Osteoblast (primary cell): ENCODE measurements around the gene ERMARD. TPM values are rescaled to one million over a fixed set of nuclear protein-coding genes. Genes with fewer than 3 reads are reported as not detected.

Experiments used
- DNase-seq: peaks from one replicate; pipeline ENCODE4 v3.0.0; 2011; ENCODE audit warnings: low spot score, mixed read lengths; ENCODE audit not compliant: insufficient read length; ENCODE audit errors: missing footprints
- H2AFZ ChIP-seq: 2 replicates; pipeline ENCODE4 v1.6.0; 2011; ENCODE audit warnings: mild to moderate bottlenecking, low read length
- H3K27ac ChIP-seq: 2 replicates; pipeline ENCODE4 v1.5.1; 2011; ENCODE audit warnings: mild to moderate bottlenecking, low read depth, low read length, moderate library complexity
- H3K27me3 ChIP-seq: 2 replicates; pipeline ENCODE4 v1.6.0; 2012; ENCODE audit warnings: mild to moderate bottlenecking, control low read depth, inconsistent platforms, low read length, moderate library complexity; ENCODE audit not compliant: insufficient read depth
- H3K36me3 ChIP-seq: 2 replicates; pipeline ENCODE4 v1.5.1; 2011; ENCODE audit warnings: mild to moderate bottlenecking, low read length, control low read depth, moderate library complexity; ENCODE audit not compliant: insufficient read depth
- H3K4me1 ChIP-seq: 2 replicates; pipeline ENCODE4 v1.5.1; 2011; ENCODE audit warnings: mild to moderate bottlenecking, low read length, control low read depth, moderate library complexity; ENCODE audit not compliant: insufficient read depth
- H3K4me2 ChIP-seq: 2 replicates; pipeline ENCODE4 v1.6.0; 2011; ENCODE audit warnings: mild to moderate bottlenecking, low read length; ENCODE audit not compliant: insufficient read depth
- H3K4me3 ChIP-seq: fragments of 200-600 bp; sonication (generic); 3 replicates; pipeline ENCODE4 v1.5.1; 2012; ENCODE audit warnings: mild to moderate bottlenecking, low read length, inconsistent platforms; ENCODE audit not compliant: insufficient read depth
- H3K79me2 ChIP-seq: 2 replicates; pipeline ENCODE4 v1.6.0; 2012; ENCODE audit warnings: mild to moderate bottlenecking, low read length, control low read depth, inconsistent platforms; ENCODE audit not compliant: insufficient read depth
- H3K9me3 ChIP-seq: 2 replicates; pipeline ENCODE4 v1.5.1; 2011; ENCODE audit warnings: low read depth, low read length, control low read depth
- H4K20me1 ChIP-seq: 2 replicates; pipeline ENCODE4 v1.6.0; 2012; ENCODE audit warnings: mild to moderate bottlenecking, low read length, control low read depth; ENCODE audit not compliant: insufficient read depth
- total RNA-seq: library from RNA; depleted of rRNA; stranded (reverse); fragments of >200 nt; gene quantifications from 2 replicates; pipeline ENCODE4 v1.2.3, GENCODE V29; 2012
- TF ChIP-seq, protein P1 (sequence below): IDR thresholded peaks from 2 replicates; pipeline ENCODE4 v1.5.1; 2011; ENCODE audit warnings: mild to moderate bottlenecking, low read depth, low read length, moderate library complexity; ENCODE audit errors: extremely low read depth

ERMARD gene
- total RNA-seq, 1 donor = 21.4 TPM

DNA sequence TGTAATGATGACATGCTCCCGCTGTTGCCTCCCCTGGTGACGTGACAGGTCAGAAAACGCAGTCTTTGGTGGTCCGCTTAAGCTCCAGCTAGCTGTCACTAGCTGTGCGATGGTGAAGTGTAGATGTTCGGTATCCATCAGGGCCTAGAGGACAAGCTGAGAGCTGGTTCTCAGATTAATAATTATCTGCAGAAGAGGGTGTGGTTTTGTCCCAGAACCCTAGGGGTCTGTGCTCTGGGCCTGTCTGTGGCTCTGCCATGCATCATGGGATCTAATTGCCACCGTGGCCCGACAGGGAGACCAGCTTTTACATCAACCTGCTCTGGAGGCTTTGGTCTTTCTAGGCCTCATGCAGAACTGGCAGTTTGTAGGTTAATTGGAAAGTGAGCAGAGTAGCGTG lies 34.1 kb downstream of the ERMARD start:
- DNase-seq = no peak
- TF ChIP-seq, protein P1, sequence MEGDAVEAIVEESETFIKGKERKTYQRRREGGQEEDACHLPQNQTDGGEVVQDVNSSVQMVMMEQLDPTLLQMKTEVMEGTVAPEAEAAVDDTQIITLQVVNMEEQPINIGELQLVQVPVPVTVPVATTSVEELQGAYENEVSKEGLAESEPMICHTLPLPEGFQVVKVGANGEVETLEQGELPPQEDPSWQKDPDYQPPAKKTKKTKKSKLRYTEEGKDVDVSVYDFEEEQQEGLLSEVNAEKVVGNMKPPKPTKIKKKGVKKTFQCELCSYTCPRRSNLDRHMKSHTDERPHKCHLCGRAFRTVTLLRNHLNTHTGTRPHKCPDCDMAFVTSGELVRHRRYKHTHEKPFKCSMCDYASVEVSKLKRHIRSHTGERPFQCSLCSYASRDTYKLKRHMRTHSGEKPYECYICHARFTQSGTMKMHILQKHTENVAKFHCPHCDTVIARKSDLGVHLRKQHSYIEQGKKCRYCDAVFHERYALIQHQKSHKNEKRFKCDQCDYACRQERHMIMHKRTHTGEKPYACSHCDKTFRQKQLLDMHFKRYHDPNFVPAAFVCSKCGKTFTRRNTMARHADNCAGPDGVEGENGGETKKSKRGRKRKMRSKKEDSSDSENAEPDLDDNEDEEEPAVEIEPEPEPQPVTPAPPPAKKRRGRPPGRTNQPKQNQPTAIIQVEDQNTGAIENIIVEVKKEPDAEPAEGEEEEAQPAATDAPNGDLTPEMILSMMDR = no peak
- peaks cover 6% of the 10 kb centered on the region for H3K4me1 ChIP-seq
- H3K4me3 ChIP-seq = no peak overlapping the region
- H4K20me1 ChIP-seq = no peaks in the 10 kb centered on the region
- H3K79me2 ChIP-seq = no peaks in the 10 kb centered on the region
- no peaks in the 10 kb centered on the region for H3K36me3 ChIP-seq
- H3K27me3 ChIP-seq = no peaks in the 10 kb centered on the region
- H2AFZ ChIP-seq = no peak overlapping the region
- no peak overlapping the region for H3K4me2 ChIP-seq
- H3K27ac ChIP-seq = no peak overlapping the region
- no peaks in the 10 kb centered on the region for H3K9me3 ChIP-seq

DNA sequence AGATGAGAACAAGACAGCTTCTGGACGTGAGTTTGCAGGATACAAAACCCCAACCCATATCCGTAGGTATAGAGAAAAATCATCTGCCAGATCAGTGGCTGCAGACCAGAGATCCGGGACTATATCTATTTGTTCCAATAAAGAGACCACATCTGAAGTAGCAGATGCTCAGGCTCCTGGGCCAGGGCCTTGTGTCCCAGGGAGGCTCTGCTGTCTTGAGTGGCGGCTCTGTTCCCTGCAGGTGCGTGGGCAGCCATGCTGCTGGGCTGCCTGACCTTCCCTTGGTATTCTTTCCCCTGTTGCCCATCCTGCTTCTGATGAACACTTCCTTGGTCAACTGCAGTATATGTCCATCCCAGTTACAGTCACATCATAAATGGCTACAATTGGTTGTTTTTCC lies 34.9 kb downstream of the ERMARD start:
- no peaks in the 10 kb centered on the region for H3K27me3 ChIP-seq
- no peak overlapping the region for H3K27ac ChIP-seq
- H2AFZ ChIP-seq = no peak overlapping the region
- no peaks in the 10 kb centered on the region for H4K20me1 ChIP-seq
- no peaks in the 10 kb centered on the region for H3K79me2 ChIP-seq
- no peak overlapping the region for H3K4me3 ChIP-seq
- H3K36me3 ChIP-seq = no peaks in the 10 kb centered on the region
- no peak overlapping the region for H3K4me2 ChIP-seq
- H3K9me3 ChIP-seq = no peaks in the 10 kb centered on the region
- peak; percentile 55 for DNase-seq
- TF ChIP-seq, protein P1 = no peak
- peaks cover 6% of the 10 kb centered on the region for H3K4me1 ChIP-seq

GRCh38 chr6:169787797-169788196 lies 36.4 kb downstream of the ERMARD start:
- Histone ChIP-seq H3K27ac (no peak overlapping the region), H3K9me3 (no peaks in the 10 kb centered on the region), H3K36me3 (no peaks in the 10 kb centered on the region), H3K27me3 (no peaks in the 10 kb centered on the region), H3K4me1 (peaks cover 6% of the 10 kb centered on the region), H2AFZ (no peak overlapping the region), H4K20me1 (no peaks in the 10 kb centered on the region), H3K79me2 (no peaks in the 10 kb centered on the region), H3K4me3 (no peak overlapping the region), H3K4me2 (no peak overlapping the region)
- TF ChIP-seq, protein P1 = no peak
- DNase-seq = no peak

- Histone ChIP-seq H3K79me2 (no peaks in the 10 kb centered on the region), H3K36me3 (no peaks in the 10 kb centered on the region), H3K4me3 (no peak overlapping the region), H3K27me3 (no peaks in the 10 kb centered on the region), H3K4me1 (peaks cover 6% of the 10 kb centered on the region), H3K4me2 (no peak overlapping the region), H3K27ac (no peak overlapping the region), H2AFZ (no peak overlapping the region), H4K20me1 (no peaks in the 10 kb centered on the region), H3K9me3 (no peaks in the 10 kb centered on the region)
- no peak for DNase-seq
- TF ChIP-seq, protein P1 = no peak
Measured at GRCh38 chr6:169788809-169789145, 37.4 kb downstream of the ERMARD start.
